BLaER1 treated with 17β-estradiol and CSF1 and Interleukin-3, amounts not matched to agents 10 nM and 100 nM (cell line): ENCODE results near the gene SETD1B.

Source experiments
- H3K27ac ChIP-seq, 11 experiments: shearing (Covaris generic); formaldehyde crosslinking; 2 replicates each; pipeline ENCODE4 v1.8.1; 2022
- H3K27me3 ChIP-seq, 11 experiments: shearing (Covaris generic); formaldehyde crosslinking; 2 replicates each; pipeline ENCODE4 v1.8.1; 2022
- H3K36me3 ChIP-seq, 11 experiments: shearing (Covaris generic); formaldehyde crosslinking; 2 replicates each; pipeline ENCODE4 v1.8.1; 2022
- H3K4me1 ChIP-seq, 10 experiments: shearing (Covaris generic); formaldehyde crosslinking; 2 replicates each; pipeline ENCODE4 v1.8.1; 2022
- H3K4me2 ChIP-seq, 11 experiments: shearing (Covaris generic); formaldehyde crosslinking; 2 replicates each; pipeline ENCODE4 v1.8.1; 2022
- H3K4me3 ChIP-seq, 10 experiments: shearing (Covaris generic); formaldehyde crosslinking; 2 replicates each; pipeline ENCODE4 v1.8.1; 2022
- H3K9ac ChIP-seq, 11 experiments: shearing (Covaris generic); formaldehyde crosslinking; 2 replicates each; pipeline ENCODE4 v1.8.1; 2022
- H3K9me3 ChIP-seq, 11 experiments: shearing (Covaris generic); formaldehyde crosslinking; replicated peaks in 1 of 11; 2 replicates each; pipeline ENCODE4 v1.8.1; 2022
- H4K20me1 ChIP-seq, 11 experiments: shearing (Covaris generic); formaldehyde crosslinking; 2 replicates each; pipeline ENCODE4 v1.8.1; 2022
- Cebpa-rat ChIP-seq, 11 experiments: shearing (Covaris generic); IDR thresholded peaks; 2 replicates each; pipeline ENCODE4 v1.8.1; 2022

Gene SETD1B

DNA sequence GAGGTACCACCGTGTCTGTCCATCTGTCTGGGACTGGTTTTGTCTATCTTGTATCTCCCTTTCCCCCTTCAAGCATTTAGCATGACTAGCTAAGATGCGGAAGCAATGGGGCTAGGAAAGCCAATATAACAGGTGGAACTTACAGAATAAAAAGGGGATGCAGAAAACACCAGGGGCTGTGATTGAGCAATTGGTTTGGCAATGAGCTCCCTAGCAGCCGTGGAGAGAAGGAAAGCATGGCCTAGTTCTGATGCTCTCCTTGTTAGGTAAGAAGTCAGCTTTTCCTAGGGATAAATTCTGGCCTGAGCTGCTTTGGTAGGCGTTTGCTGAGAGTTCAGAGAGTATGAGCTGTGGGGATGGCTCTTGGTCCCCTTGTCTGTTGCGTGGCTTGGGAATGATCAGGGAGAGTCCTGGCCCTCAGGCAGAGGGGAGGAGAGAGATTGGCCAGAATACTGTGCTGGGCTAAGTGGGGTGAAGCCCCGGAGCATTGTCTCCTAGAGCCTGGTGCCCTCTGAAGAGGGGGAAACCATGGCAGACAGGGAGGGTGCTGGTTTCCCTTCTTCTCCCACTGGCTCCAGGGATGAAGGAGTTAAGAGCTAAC lies 7.1 kb downstream of the SETD1B start:
- Histone ChIP-seq H3K4me2 (peak overlapping the region; percentile 89 to 99 (median 96)), H3K27me3 (no peaks in the 10 kb centered on the region), H3K9me3 (no peaks in the 10 kb centered on the region), H4K20me1 (peaks cover 73 to 98% (median 97%) of the 10 kb centered on the region in 11 experiments), H3K36me3 (peaks cover 64 to 90% (median 78%) of the 10 kb centered on the region in 11 experiments), H3K9ac (peak overlapping the region; percentile 68 to 81 (median 77)), H3K27ac (peak overlapping the region in 10 of 11 experiments; percentile 37 to 81 (median 72); a peak in 19 of 22 replicates), H3K4me1 (peaks cover 56 to 72% (median 67%) of the 10 kb centered on the region in 10 experiments), H3K4me3 (peak overlapping the region; percentile 53 to 76 (median 64))
- TF ChIP-seq Cebpa-rat (IDR thresholded peaks at IDR 0.05) = peak in 4 of 11 experiments; percentile 19 to 60 (median 30); a peak in 5 of 22 replicates

DNA sequence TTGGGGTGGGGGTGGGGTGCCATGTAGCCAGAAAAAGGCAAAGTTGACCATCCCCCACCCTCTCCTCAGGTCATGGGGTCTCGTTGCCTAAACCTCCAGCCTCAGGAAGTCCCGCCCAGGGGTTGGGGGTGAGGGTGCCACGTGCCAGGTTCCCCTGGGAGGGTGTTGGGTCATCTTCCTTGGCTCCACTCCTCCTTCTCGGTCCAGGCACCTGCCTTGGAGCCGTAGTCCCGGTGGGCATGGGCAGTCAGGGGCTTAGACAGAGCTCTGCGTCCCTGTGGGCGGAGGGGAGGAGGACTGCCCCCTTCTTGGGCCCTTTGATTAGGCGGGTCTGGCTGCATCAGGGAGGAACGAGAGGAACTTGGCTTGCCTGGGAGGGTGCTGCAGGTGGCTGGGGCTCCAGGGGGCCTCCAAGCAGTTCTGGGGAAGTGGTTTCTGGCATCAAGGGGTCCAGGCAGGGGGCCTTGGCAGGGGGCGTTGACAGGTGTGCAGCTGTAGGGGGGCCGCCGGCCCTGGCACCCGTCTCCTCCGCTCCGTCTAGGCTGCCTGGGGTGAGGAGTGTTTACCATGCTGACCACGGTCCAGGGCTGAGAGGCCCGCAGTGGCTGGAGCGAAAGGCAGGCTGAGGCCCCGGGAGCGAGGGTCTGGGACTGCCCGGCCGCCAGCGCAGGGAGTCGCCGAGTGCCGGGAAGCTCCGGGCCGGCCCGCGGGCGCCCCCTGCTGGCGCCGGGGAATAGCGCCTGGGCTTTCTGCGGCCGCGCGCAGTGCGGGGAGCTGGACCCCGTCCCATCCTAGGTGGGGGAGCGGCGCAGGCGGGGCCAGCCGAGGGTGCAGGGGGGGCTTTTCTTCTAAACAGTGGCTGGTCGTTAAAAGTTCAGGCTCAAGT lies 7.9 kb downstream of the SETD1B start:
- H4K20me1 ChIP-seq = peaks cover 66 to 96% (median 94%) of the 10 kb centered on the region in 11 experiments
- H3K27ac ChIP-seq = peak overlapping the region in 10 of 11 experiments; percentile 37 to 81 (median 72); a peak in 19 of 22 replicates
- peak overlapping the region; percentile 68 to 81 (median 77) for H3K9ac ChIP-seq

DNA sequence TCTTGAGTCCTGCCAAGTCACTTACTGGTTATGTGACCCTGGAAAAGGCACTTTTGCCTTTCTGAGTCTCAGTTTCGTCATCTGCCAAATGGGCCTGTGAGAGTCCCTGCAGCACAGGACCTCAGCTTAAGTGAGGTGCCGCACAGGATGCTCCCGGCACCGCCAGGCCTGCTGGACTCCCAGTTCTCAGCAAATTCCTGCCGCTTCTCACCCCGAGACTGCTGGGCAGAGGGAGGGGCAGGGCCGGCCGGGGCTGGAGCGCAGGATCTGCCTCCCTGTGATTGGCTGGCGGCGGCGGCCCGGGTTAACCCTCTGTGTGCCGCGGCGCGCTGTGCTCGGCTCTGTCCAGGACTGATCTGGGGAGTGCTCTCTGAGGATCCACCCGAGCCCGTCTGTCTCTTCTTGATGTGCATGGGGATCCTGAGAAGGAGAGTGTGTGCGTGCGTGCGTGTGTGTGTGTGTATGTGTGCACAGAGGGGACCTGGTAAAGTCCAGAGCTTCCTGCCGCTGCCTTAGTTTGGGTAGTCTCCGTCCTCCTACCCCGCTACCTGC lies 8.6 kb downstream of the SETD1B start:
- peaks cover 76 to 92% (median 85%) of the 10 kb centered on the region in 11 experiments for H3K36me3 ChIP-seq
- H3K27ac ChIP-seq = peak overlapping the region in 9 of 11 experiments; percentile 50 to 81 (median 70); a peak in 17 of 22 replicates
- H3K27me3 ChIP-seq = no peaks in the 10 kb centered on the region
- peak overlapping the region; percentile 53 to 76 (median 64) for H3K4me3 ChIP-seq
- no peaks in the 10 kb centered on the region for H3K9me3 ChIP-seq
- H3K4me2 ChIP-seq = peak overlapping the region; percentile 89 to 99 (median 96)
- peaks cover 59 to 96% (median 94%) of the 10 kb centered on the region in 11 experiments for H4K20me1 ChIP-seq
- no peak for TF ChIP-seq Cebpa-rat (IDR thresholded peaks at IDR 0.05)
- peaks cover 48 to 61% (median 55%) of the 10 kb centered on the region in 10 experiments for H3K4me1 ChIP-seq
- H3K9ac ChIP-seq = peak overlapping the region; percentile 68 to 81 (median 77); a peak in 21 of 22 replicates

More for the DNA sequence above, 7.9 kb downstream of the SETD1B start:
- Histone ChIP-seq H3K36me3 (peaks cover 70 to 92% (median 84%) of the 10 kb centered on the region in 11 experiments), H3K4me2 (peak overlapping the region; percentile 89 to 99 (median 96)), H3K27me3 (no peaks in the 10 kb centered on the region), H3K4me1 (peaks cover 55 to 65% (median 62%) of the 10 kb centered on the region in 10 experiments), H3K9me3 (no peaks in the 10 kb centered on the region), H3K4me3 (peak overlapping the region; percentile 53 to 76 (median 64))
- no peak for TF ChIP-seq Cebpa-rat (IDR thresholded peaks at IDR 0.05)

DNA sequence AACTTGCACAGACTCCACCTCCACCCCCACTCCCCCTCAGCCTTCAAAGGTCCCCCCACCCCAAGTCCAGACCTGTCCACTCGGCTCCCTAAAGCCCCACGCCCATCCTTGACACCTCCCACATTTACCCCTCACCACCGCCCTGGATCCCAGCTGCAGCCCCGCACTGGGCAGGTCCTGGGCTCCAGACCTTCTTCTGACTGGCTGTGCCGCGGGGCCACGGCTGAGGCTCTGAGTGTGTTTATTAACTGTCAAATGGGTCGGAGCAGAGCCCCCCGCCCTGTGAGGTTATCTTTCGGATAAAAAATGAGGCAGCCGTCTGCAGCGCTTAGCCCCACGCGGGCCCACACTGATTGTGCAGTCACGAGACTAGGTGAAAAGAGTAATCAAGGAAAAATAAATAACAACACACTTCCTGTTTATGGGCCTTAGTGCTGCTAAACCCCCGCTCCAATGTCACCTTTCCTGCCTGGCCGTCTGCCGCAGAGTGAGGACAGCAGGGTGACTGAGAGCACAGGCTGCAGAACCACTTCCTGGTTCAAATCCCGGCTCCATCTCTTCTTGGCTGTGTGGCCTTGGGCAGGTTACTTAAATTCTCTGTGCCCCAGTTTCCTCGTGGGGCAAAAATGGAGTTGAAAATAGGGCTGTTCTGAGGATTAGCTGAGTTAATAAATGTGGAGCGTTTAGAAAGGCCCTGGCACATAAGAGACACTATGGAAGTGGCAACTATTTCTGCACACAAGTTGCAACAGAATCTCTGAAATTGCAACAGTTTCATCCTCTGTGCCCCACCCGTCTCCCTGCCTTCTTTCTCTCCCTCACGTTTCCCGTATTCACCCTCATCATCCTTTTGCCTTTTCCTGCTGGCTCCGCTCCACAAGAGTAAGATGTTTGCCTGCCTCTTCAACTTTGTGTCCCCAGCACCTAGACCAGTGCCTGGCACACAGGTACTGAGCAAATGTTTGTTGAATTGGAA lies 9.4 kb downstream of the SETD1B start:
- Histone ChIP-seq H3K4me1 (peaks cover 41 to 61% (median 53%) of the 10 kb centered on the region in 10 experiments), H3K36me3 (peaks cover 76 to 92% (median 86%) of the 10 kb centered on the region in 11 experiments), H3K4me2 (peak overlapping the region; percentile 89 to 99 (median 96)), H3K27me3 (no peaks in the 10 kb centered on the region), H3K9me3 (no peaks in the 10 kb centered on the region), H4K20me1 (peaks cover 51 to 94% (median 89%) of the 10 kb centered on the region in 11 experiments), H3K27ac (peak overlapping the region in 9 of 11 experiments; percentile 14 to 81 (median 40); a peak in 14 of 22 replicates), H3K9ac (peak overlapping the region in 10 of 11 experiments; percentile 43 to 80 (median 76); a peak in 19 of 22 replicates), H3K4me3 (peak overlapping the region; percentile 53 to 76 (median 64); a peak in 19 of 20 replicates)
- peak in 1 of 11 experiments; percentile 51; a peak in 2 of 22 replicates for TF ChIP-seq Cebpa-rat (IDR thresholded peaks at IDR 0.05)

DNA sequence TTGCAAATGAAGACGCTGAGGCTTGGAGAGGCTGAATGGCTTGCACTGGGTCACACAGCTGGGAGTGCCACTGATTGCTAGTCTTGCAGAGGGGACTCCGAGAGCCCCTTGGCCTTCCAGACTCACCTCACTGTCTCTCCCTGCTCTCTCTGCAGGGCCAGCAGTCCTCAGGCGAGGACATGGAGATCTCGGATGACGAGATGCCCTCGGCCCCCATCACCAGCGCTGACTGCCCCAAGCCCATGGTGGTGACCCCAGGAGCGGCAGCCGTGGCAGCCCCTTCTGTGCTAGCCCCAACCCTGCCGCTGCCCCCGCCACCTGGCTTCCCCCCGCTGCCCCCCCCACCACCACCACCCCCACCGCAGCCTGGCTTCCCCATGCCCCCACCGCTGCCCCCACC lies 10.1 kb downstream of the SETD1B start:
- Histone ChIP-seq H3K36me3 (peaks cover 76 to 91% (median 83%) of the 10 kb centered on the region in 11 experiments), H3K4me2 (peak overlapping the region; percentile 89 to 99 (median 96); a peak in 20 of 22 replicates), H3K4me3 (no peak overlapping the region), H3K9me3 (no peaks in the 10 kb centered on the region), H4K20me1 (peaks cover 46 to 89% (median 82%) of the 10 kb centered on the region in 11 experiments), H3K27me3 (no peaks in the 10 kb centered on the region), H3K27ac (peak overlapping the region in 6 of 11 experiments; percentile 18 to 81 (median 42); a peak in 6 of 22 replicates), H3K9ac (peak overlapping the region in 7 of 11 experiments; percentile 8 to 80 (median 77); a peak in 10 of 22 replicates), H3K4me1 (peaks cover 36 to 58% (median 54%) of the 10 kb centered on the region in 10 experiments)
- 0 out of 22 replicates have a peak, but pooled peaks of 1 of the 11 experiments have one; percentile 8 for TF ChIP-seq Cebpa-rat (IDR thresholded peaks at IDR 0.05)

DNA sequence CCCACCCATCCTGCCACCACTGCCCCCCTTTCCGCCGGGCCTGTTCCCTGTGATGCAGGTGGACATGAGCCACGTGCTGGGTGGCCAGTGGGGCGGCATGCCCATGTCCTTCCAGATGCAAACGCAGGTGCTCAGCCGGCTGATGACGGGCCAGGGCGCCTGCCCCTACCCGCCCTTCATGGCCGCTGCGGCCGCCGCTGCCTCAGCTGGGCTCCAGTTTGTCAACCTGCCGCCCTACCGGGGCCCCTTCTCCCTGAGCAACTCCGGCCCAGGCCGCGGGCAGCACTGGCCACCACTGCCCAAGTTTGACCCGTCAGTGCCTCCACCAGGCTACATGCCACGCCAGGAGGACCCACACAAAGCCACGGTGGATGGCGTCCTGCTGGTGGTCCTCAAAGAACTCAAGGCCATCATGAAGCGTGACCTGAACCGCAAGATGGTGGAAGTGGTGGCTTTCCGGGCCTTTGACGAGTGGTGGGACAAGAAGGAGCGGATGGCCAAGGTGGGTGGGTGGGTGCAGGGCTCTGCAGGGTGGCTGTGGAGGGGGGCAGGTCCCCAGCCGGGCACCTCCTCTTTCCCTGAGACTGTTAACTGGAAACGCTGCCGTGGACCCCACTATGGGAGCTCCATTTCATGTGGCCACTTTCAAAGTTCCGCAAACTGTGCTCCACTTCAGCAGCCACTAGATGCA lies 10.8 kb downstream of the SETD1B start:
- Histone ChIP-seq H3K36me3 (peaks cover 76 to 91% (median 83%) of the 10 kb centered on the region in 11 experiments), H3K9ac (no peak overlapping the region), H3K4me3 (no peak overlapping the region), H3K27me3 (no peaks in the 10 kb centered on the region), H3K9me3 (no peaks in the 10 kb centered on the region), H3K4me1 (peaks cover 36 to 61% (median 56%) of the 10 kb centered on the region in 10 experiments), H4K20me1 (peaks cover 52 to 89% (median 82%) of the 10 kb centered on the region in 11 experiments), H3K27ac (no peak overlapping the region), H3K4me2 (no peak overlapping the region)
- no peak for TF ChIP-seq Cebpa-rat (IDR thresholded peaks at IDR 0.05)

DNA sequence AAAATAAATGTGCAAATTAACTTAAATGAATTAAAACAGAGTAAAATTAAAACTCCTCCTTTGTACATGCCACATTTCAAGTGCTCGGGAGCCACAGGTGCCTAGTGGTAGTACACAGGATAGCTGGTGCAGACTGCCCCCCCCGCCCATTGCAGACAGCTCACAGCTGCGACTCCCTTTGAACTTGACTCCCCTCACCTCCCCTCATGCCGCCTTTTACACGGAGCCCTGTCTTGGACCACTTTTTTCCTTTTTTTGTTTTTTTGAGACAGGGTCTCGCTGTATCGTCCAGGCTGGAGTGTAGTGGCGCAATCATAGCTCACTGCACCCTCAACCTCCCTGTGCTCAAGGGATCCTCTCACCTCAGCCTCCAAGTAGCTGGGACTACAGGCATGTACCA lies 11.5 kb downstream of the SETD1B start:
- no peak overlapping the region for H3K27ac ChIP-seq
- no peaks in the 10 kb centered on the region for H3K9me3 ChIP-seq
- TF ChIP-seq Cebpa-rat (IDR thresholded peaks at IDR 0.05) = no peak
- no peak overlapping the region for H3K4me2 ChIP-seq
- H3K4me1 ChIP-seq = peaks cover 32 to 59% (median 50%) of the 10 kb centered on the region in 10 experiments
- H3K9ac ChIP-seq = no peak overlapping the region
- peaks cover 76 to 91% (median 83%) of the 10 kb centered on the region in 11 experiments for H3K36me3 ChIP-seq
- H4K20me1 ChIP-seq = peaks cover 53 to 89% (median 82%) of the 10 kb centered on the region in 11 experiments
- no peak overlapping the region for H3K4me3 ChIP-seq
- no peaks in the 10 kb centered on the region for H3K27me3 ChIP-seq
